GM20000 (cell line): ENCODE results near the gene COQ7.

Experiments used
- DNase-seq: peaks from one replicate; pipeline ENCODE4 v3.0.0; 2012; ENCODE audit warnings: low spot score
- TF ChIP-seq, protein P1 (sequence below): IDR thresholded peaks from 2 replicates; pipeline ENCODE4 v1.5.1; 2012; ENCODE audit warnings: mild to moderate bottlenecking, control low read depth; ENCODE audit errors: extremely low read depth, missing control alignments

Gene COQ7

DNA sequence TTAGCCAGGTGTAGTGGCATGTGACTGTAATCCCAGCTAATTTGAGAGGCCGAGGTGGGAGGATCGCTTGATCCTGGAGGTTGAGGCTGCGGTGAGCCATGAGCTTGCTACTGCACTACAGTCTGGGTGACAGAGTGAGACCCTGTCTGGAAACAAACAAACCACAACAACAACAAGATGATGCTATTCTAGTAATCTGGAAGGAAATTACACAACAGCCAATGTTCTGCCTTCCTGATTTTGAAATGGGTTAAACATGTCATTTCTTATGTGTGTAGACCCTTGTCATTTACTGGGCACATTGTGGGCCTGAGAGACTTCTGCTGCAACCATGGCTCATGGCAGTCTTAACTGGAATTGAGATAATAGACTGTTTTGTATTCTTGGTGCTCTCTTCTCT lies 5.9 kb downstream of the COQ7 start:
- no peak for DNase-seq
- TF ChIP-seq, protein P1, sequence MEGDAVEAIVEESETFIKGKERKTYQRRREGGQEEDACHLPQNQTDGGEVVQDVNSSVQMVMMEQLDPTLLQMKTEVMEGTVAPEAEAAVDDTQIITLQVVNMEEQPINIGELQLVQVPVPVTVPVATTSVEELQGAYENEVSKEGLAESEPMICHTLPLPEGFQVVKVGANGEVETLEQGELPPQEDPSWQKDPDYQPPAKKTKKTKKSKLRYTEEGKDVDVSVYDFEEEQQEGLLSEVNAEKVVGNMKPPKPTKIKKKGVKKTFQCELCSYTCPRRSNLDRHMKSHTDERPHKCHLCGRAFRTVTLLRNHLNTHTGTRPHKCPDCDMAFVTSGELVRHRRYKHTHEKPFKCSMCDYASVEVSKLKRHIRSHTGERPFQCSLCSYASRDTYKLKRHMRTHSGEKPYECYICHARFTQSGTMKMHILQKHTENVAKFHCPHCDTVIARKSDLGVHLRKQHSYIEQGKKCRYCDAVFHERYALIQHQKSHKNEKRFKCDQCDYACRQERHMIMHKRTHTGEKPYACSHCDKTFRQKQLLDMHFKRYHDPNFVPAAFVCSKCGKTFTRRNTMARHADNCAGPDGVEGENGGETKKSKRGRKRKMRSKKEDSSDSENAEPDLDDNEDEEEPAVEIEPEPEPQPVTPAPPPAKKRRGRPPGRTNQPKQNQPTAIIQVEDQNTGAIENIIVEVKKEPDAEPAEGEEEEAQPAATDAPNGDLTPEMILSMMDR = no peak

- TF ChIP-seq, protein P1 = no peak
- no peak for DNase-seq
These were observed 6.4 kb downstream of the COQ7 start for GRCh38 chr16:19073863-19074262.

- TF ChIP-seq, protein P1 = no peak
- no peak for DNase-seq
These were observed 8.1 kb downstream of the COQ7 start for GRCh38 chr16:19075511-19075910.

GRCh38 chr16:19077879-19078278 lies 10.5 kb downstream of the COQ7 start:
- TF ChIP-seq, protein P1 = no peak
- DNase-seq = no peak

DNA sequence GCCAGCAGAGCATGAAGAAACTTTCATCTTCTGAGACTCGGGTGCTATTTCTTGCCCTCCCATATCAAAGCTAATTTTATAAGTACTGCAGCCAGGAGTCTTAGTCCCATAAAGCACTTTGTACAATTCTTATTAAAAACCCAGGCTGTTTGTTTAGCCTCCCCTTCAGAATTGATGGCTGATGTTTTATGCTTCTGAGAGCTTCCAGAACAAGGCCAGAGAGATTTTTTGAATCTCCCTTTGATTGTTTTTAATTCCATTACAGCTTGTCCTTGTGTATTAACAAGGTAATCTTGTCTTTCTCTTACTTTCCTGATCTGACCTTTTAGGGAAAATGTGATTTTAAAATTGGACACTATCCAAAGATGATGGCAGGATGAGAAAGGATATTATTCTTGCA lies 16.3 kb downstream of the COQ7 start:
- TF ChIP-seq, protein P1 = no peak
- no peak for DNase-seq

GRCh38 chr16:19084139-19084538 lies 16.7 kb downstream of the COQ7 start:
- TF ChIP-seq, protein P1 = no peak
- no peak for DNase-seq

GRCh38 chr16:19084879-19085278 lies 17.5 kb downstream of the COQ7 start:
- DNase-seq = no peak
- TF ChIP-seq, protein P1 = no peak
